NCI-H2171 treated with DMSO at 0.1 percent for 48 hours (cell line): ENCODE results near the gene DPYSL5.

Source experiments
- DNase-seq: peaks from one replicate; lab custom pipeline; 2025; lab: John Stamatoyannopoulos, UW

Gene DPYSL5

GRCh38 chr2:26993768-26994167 lies 145.8 kb downstream of the DPYSL5 start:
- DNase-seq = no peak

GRCh38 chr2:26994983-26995382 lies 147.1 kb downstream of the DPYSL5 start:
- no peak for DNase-seq

- no peak for DNase-seq
Measured at GRCh38 chr2:26997394-26997793, 149.5 kb downstream of the DPYSL5 start.

- DNase-seq = no peak
Measured at GRCh38 chr2:26998323-26998722, 150.4 kb downstream of the DPYSL5 start.
